NCI-H2107 treated with DMSO at 0.1 percent for 48 hours (cell line): ENCODE data around the gene SMARCD3.
A peak's percentile ranks its signal among the peaks of the same experiment; 100 is the strongest.

Experiments used
- DNase-seq: peaks from one replicate; lab custom pipeline; 2025; ENCODE audit not compliant: unreplicated experiment; lab: John Stamatoyannopoulos, UW

Gene SMARCD3

DNA sequence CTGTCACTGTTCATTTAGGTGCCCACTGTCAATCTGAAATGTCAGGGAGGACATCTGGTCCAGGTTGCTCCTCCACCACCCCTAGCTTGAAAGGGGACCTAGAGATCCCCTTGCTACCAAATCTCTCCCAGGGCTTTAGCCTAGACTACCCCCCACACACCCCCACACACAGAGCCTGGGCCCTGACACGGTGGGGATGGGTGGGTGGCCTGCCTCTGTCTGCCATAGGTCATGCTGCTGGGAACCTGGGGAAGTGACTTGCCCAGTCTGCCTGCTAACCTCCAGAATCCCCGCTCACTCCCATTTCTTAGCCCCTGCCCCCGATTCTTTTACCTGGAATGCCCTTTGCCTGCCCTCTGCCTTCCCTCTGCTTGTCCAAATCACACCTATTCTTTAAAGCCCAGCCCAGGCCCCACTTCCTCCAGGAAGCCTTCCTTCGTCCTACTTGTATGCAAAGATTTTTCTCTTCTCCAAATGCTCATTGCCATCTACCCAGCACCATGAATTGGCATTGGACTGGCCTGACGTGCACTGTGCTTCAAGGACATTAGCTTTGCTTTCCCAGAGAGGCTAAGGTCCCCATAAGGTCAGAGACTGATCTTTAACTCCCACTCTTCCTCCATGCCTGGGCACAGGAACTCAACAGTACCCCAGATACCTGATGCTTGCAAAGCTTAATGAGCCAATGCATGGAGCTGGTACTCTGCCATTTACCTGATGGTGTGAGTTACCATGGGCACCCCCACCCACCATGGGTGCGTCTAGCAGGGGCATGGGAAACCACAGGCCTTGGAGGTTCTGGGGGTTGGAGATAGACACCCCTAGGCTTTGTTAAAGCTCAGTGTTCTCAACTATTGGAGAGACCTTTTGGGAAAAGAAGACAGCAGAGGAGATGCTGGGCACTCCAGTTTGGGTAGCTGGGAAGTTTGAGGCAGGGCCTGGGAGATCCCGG is 2.0 kb upstream of the SMARCD3 start:
- no peak for DNase-seq

DNA sequence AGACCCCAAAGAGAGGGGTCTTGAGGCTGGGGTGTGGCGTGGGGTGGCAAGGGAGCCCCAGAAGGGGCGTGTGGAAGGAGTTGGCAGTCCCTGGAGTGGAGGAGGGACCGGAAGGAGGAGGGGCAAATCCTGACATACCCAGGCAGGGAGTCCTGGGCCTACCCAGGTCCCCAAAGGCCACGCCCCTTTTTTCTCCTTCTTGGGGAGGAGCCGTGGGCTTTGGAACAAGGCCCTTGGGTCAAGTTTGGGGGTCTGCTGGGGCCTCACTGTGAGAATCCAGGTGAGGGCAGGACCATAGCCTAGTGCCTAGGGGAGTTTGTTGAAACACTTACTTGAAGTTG is 1.2 kb upstream of the SMARCD3 start:
- DNase-seq: no peak

DNA sequence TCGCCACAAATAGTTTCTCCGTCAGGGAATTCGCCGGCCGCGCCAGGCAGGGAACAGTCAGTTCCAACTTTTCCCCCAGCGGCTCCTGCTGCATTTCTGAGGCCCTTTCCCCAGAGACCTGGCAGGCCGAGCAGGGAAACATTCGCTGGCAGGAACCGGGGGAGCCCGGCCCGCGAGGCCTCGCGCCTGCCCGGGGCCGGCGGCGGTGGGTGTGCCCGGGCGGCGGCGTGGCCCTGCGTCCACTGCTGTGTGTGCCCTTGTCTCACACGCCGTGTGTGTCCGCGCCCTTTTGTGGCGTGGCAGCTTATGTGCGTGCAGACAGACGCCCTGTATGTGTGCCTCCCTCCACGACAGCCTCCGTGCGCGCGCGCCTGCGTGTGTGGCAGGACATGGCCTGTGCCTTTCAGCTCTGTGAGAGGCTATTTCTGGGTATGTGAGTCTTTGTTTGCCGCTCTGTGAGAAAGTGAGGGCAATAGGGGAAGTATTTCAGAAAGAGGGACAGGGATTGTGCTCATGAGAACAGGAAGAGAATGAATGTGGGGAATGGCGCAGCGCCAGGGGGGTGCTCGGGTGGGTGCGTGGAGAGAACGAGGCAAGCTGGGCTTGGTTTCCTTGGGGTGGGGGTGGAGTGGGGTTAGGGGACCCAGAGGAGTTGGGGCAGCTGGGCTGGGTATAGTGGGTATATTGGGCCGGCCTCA is 689 bp upstream of the SMARCD3 start:
- no peak for DNase-seq

DNA sequence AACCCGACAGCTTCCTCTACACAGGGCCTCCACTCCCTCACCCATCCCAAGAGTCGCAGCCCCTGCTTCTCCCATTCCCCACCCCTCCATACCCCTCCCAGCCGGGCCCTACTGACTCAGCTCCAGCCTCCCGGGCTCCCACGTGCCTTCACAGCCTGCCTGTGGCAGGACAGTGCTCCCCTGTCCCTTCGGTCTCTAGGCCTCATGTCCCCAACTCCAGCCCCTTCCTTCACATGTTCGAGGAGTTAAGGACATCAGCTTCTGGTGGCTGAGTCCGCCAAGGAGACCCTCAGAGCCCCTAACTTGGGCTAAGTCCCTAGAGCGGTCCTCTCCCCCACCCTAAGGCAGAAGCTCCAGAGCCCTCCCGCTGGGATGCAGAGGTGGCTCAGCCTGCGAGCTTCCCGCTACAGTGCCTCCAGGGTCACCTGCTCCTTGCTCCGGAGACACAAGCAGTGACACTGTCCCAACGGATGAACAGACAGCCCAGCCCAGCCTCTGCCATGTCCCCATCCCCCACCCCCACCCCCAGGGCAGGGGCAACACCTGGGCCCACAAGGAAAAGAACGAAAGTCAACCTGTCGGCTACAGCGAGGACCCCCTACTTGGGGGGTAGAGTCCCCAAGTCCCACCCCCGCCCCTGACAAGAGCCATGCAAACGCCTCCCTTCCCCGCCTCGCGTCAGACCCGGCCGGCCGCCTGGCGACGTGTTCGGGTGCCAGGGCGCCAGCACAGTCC is 716 bp downstream of the SMARCD3 start:
- no peak for DNase-seq

DNA sequence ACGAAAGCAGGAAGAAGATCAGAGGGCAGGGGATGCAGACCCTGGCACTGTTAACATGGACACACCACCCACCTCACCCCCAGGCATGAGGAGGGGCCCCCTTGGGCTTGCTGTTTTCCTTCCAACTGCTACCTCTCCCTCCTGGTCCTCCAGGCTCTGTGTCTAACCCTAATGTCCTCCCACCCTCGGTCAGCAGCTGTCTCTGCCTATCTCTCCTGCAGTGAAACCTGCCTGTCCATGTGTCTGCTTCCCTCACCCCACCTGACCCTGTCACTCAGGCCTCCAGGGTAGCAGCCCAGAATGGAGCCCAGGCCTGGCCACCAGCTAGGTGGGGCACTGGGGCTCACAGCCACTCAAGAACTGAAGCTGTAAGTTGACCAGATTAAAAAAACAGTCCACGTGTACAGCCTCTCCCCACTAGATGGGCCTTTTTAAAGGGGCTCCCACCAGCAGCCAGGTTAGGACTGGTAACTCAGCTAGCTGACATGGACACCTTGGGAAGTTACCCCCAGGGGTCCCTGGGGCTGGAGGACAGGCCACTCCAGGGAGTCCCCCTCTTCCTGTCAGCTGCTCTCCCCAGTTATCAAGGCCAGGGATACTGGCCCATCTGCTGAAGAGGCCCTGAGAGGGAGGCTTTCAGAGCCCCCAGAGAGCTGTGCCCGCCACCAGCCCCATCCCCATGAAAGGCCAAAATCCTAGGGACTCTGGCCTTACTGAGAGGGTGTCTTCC is 1.5 kb downstream of the SMARCD3 start:
- DNase-seq: no peak

DNA sequence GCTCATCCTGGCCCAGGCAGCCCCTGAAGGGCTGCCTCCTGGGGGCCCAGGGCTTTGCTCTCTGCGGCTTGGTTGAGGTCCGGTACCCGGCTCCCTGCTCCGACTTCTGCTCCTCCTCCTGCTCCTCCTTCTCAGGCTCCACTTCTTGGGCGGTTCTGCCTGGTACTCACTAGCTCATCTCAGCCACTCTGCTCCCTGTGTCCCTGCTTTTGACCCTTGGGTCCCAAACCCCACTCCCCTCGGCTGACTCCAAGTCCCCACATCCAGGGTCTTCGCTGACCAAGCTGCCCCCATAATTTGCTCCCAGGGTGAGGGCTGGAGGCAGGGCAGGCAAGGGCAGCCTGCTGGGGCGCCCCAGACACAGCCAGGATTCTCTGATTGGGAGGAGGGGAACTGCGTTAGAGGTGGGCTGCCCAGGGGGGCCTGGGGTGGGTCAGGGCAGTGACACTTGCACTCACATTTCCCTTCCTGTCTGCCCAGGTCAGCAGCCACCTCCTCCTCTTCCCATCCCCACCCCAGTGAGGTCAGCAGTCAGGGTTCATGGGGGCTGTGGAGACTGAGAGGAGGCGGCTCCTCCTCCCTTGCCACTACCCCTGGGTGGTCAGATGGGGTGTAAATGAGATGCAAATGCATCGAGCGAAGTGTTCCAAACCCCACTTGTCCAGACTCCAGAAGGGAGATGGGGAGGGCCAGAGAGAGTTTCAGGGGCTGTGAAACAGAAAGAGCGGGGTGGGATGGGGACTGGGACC is 2.2 kb downstream of the SMARCD3 start:
- DNase-seq: no peak

DNA sequence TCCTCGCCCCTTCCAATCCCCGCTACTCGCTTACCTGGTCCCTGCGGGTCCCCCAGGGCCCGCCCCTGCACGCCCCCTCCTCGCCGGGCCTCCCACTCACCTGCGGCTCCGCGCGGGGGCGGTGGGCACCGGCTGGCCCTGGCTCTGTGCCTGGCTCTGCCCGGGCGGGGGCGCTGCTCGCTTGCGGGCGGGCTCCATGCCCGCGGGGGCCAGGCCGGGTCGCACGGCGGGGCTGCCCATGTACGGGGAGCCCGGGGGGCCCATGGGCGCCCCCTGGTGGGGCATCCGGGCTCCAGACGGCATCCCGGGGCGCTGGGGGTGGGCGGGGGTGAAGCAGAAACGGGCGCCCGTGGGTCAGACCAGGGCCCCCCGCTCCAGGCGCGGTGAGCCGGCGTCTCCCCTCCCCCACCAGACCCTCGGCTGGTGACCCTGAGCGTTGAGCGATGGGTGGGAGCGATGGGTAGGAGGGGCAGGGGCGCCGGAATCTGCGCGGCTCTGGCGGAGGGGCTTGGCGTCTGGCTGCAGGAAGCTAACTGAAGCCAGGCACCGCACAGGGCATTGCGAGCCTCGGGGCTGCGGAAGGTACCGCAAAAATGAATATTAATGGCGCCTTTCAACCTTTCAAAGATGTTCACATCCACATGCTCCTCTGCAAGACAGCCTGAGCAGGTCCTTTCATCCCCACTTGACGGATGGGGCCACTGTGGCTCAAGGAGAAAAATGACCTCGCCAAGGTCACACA is 3.0 kb downstream of the SMARCD3 start:
- DNase-seq: no peak

DNA sequence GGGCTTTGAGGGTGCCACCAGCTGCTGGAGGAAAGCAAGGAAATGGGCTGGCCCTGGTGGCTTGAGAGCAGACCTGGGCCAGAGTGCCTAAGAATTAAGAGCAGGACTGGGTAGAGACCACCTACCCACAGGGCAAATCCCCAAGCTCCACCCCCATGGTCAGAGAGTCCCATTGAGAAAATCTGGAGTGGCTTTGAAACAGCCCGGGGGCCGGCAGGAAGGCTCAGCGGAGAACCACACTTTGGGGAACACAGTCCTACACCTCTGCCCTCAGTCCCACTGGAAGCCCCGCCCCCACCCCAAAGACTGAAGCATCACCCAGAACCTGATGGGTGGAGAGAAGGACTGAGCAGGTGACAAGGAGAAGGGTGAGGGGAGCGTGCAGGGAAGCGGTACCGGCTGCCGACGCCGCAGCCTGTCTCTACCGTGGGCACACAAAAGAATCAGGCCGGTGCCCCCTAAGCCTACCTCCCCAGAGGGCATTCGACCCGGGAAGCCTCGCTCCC is 3.6 kb downstream of the SMARCD3 start:
- no peak for DNase-seq

DNA sequence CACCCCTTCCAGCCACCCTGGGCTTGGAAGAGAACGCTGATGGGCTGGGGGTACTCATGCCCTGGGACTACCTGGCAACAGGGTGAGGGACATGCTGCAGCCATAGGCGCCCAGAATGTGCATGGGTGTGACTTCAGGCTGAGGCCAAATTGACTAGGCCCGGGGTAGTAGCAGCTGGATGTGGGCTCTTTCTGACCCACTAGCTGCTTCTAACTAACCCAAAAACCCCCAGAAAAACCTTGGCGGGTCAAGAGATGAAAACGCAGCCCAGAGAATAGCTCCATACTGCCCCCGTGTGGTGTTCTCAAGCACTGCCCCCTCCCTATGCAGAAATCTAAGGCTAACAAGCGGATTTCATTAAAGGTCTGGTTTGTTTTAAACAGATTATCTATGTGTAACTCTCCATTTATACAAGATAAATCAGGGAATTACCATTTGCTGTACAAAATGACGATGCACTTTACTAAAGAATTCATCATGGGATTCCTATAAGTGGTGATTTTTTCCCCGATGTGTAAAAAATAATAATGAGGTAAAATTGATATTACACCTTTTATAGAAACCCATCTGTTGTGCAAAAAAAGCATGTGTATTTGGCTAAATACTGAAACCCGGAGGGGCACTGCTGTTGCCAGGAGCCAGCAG is 4.2 kb downstream of the SMARCD3 start:
- DNase-seq: peak; percentile 66

DNA sequence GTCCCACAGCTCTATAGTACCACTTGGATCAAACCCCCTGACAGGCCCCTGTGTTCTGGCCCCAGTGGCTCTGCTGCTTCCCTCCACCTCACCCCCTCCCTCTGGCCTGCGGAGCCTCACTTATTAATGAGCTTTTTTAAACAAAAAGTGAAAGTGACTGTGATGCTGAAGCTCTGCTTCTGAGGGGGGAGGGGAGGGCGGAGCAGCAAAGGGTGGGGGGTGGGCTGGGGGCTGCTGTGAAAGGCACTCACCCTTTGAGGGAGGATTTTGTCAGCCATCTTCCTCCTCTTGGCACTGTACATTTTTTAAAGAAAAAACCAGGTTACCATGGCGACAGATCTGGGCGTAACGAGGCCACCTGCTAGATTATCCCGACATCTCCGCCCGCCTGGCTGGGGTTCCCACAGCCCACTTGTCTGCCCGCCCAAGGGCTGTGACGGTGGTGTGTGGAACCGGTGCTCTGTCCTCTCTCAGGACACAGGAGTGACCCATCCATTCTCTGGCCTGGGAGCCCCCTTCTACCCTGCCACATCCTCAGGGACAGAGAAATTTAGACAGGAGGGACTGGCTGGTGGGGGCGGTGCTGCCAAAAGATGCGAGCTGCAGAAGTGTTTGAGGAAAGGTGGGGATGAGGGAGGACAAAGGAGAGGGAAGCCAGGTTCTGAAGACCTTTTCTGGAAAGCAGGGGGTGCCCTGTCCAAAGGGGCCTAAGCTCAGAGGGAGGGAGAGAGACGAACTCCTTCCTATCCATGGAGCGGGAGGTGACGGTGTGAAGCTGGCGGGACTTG is 4.9 kb downstream of the SMARCD3 start:
- no peak for DNase-seq

DNA sequence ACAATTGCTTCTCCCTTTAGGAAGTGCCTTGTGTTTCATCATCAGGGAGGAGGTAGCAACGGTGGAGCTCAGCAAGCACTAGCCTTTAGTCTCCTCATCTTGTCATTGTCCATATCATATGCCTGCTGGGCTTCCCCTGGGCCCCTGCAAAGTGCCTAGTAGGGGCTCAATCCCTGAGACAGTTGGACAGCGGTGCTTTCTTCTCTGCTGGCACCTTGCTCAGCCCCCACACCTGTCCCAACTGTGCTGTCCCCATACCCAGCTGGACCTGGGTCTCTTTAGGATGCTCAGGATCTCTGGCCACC is 5.5 kb downstream of the SMARCD3 start:
- no peak for DNase-seq

DNA sequence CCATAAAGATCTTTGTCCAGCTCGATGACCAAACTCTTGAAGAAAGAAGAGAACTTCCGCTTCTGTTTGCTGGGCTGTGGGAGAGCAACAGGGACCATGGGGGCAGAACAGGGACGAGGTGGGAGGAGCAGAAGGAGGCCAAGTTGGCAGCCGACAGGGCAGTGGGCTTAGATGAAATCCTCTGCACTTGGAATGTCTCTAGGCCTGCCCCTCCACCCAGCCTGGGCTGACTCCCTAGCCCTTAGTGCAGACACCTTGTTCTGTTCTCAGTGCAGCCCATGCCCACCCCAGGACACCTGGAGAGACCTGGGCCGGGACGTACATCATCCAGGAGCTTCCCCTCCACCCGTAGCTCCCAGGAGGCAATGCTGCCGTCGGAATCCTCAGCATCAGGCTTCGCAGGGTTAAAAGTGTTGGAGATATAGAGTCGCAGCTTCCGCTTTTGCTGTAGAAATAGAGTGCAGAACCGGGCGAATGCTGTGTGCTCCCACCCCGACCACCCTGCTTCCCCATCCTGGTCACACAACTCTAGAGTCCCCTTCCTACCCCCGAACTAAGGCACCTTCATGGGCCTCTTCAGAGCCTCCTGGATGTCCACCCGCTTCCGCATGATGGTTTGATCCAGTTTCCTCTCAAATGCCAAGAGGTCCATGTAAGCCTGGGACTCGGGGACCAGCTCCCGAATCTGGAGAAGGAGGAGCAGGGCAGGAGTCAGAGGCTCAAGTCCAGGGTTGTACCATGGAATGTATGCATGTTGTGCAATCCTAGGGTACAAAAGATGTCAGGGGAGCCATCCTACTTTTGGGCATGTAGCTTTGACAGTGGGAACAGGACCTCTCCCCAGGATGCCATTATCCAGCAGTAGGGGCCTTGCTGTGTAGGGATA is 6.1 kb downstream of the SMARCD3 start:
- DNase-seq: no peak

DNA sequence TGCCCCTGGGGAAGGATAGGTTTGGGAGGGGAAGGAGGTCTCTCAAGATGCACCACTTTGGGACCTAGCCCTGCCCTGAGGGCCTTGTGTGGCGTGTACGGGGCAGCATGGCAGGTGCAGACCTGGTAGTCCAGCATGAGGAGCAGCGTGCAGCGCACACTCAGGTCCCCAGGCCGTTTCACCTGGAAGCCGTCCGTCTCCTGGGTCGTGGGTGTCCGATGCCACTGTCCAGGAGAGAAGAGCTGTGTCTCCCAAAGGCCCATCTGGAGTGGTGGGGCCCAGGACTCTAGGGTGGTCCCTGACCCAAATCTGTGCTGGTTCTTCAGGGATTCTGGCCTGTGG is 6.8 kb downstream of the SMARCD3 start:
- DNase-seq: no peak

DNA sequence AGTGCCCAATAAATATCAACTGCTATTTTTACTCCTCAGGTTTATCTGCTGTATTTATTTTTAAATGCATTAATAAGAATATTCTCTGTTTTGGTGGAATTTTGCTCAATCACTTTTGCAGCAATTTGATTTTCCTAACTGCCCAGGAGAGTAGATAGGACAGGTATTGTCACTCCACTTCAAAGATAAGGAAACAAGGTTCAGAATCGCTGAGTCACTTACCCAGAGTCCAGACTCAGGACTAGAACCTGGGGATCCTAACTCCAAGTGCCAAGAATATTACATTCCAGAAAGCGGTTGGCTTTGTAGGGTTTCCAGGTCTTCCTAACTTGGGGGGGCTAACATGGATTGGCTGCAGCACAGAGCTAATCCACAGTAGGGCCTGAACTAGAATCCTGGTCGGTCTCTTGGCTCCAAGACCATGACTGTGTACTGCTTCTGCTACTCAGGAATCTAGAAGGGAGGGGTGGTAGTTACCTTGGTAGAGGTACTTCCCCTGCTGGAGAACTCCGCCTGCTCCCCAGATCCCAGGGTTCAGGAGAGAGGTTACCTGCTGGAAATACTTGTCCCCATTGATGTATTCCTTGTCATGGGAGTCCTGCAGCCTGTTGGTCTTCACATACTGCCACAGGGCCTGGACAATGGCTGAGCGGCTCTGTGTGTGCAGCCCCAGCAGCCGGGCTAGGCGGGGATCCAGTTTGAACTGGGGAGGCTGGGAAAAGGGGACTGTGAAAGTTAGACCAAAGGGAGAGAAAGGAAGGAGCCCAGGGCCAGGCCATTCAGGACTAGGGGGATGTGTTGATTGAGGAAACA is 7.3 kb downstream of the SMARCD3 start:
- no peak for DNase-seq

DNA sequence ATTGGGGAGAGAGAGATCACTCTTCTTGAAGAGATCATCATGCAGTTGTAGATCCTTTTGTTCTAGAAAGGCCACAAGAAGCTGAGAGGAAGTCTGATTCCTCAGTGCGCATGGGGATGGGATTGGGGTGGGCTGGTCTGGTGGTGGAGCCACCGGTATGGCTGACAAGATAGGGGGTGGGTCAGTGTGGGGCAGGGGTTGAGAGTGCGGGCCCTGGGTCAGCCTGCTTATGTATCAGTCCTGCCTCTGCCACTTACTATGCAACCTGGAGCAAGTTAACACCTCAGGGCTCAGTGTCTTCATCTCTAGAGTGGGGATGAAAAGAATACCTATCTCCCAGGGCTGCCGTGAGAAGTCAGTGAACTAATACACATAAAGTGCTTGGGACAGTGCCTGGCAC is 8.0 kb downstream of the SMARCD3 start:
- DNase-seq: no peak

DNA sequence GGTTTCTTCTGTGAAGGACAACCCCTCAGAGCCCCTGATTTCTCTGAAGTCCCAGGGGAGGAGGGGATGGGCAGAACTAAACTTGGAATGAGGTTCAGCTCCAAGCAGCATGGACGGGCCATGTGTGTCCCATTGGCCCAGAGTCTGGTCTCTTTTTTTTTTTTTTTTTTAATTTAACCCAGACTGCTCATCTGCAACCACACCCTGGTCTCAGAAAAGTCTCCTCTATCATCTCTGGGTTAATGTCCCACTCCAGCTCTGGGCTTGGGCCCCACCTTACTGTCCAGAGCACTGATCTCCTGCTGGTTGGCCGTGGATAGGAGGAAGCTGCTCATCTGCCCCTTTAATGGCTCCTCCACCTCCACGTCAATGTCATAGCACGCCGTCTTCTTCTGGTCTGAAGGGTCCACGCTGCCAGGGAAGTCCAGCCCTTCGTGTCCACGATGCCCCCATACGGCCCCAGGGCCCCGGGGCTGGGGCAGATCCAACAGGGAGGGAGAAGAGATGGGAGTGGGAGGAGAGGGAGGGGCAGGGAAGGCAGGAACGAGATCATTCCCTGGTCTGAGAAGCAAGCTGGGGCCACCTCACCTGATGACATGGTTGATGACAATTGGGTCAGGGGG is 8.5 kb downstream of the SMARCD3 start:
- DNase-seq: no peak
